Islet of Langerhans (tissue), 1 donor: ENCODE data around the gene PNPLA8.
A peak's percentile ranks its signal among the peaks of the same experiment; 100 is the strongest.
"Not testable (repeated sequence)": the region's sequence is repeated elsewhere in the genome, so short reads cannot be mapped to it uniquely, and the experiment has no call there.

Source experiments
- FAIRE-seq: peaks from one replicate; lab custom pipeline; 2011; peaks lifted over from hg19 to GRCh38; lab: Jason Lieb, UNC

PNPLA8 gene, protein sequence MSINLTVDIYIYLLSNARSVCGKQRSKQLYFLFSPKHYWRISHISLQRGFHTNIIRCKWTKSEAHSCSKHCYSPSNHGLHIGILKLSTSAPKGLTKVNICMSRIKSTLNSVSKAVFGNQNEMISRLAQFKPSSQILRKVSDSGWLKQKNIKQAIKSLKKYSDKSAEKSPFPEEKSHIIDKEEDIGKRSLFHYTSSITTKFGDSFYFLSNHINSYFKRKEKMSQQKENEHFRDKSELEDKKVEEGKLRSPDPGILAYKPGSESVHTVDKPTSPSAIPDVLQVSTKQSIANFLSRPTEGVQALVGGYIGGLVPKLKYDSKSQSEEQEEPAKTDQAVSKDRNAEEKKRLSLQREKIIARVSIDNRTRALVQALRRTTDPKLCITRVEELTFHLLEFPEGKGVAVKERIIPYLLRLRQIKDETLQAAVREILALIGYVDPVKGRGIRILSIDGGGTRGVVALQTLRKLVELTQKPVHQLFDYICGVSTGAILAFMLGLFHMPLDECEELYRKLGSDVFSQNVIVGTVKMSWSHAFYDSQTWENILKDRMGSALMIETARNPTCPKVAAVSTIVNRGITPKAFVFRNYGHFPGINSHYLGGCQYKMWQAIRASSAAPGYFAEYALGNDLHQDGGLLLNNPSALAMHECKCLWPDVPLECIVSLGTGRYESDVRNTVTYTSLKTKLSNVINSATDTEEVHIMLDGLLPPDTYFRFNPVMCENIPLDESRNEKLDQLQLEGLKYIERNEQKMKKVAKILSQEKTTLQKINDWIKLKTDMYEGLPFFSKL

DNA sequence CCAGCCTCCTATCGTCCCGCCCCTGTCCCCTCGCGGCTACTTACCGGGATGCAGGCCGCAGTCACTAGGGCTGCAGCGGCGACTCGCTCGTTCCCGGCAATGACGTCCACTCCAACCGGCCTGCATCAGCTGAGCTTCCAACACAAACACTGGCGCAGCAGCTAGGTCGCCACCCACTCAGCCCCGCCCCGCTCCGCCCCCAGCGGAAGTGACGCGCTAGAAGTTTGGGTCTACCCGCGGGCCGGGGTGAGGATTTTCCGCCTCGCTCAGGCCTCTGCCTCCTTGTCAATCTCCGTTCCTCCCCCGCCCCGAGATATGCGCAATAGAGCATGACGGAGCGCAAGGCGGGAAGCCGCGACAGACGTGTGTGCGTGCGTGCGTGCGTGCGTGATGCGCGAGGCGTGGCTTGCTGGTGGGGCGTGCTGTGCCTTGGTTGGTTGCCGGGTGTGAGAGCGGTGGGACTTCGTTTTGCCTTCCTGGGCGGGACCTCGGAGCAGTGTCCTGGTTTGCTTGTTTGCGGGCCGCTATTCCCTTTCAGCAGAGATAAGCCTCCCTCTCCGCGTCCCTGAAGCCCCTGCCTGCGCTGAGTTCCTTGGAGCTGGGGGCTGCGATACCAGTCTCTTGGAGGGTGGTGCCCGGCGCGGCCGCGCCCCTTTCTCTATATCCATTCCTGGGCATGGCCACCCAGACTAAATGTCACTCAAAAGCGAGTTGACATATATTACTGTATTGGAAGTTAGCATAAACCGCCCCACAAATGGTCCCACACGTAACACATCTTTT lies at the start of gene PNPLA8:
Gene PNPLA8 (minus strand): TSS at position 151 of the 783 bp plus-strand sequence. CDS start 10,644 bp downstream, outside the sequence.
- peak; percentile 21 for FAIRE-seq

DNA sequence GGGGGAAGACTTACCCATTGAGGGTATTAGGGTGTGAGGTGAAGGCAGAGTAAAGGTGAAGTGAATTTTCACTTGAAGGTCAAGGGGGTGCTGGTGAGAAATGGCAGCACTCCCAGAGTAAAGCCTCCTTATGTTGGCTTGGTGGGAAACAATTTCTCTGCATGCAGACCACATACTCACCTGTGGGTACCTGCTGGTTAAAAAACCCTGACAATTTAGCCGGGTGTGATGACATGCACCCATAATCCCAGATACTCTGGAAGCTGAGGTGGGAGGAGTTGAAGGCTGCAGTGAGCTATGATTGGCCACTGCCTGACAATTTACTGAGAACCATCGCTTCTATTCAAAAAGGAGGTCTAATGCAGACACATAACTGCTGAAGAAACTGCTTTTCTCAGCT lies 49.2 kb upstream of the PNPLA8 start:
- no peak for FAIRE-seq

DNA sequence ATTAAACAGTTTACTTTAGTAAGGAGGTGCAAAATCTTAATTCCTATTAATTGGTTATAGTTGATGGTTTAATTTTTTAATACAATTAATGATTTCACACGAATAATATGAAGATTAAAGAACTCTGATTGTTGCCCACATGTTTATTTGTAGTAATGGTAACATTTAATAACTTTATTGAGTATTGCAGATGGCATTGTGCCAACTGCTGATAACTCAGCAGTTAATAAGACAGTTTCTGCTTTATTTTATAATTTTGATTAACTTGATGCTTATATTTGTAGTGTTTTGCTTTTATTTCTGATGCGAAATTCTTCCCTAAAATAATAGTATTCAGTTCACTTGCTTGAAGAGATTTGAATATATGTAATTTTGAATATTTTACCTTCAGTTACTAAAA lies 46.5 kb upstream of the PNPLA8 start:
- FAIRE-seq: no peak

DNA sequence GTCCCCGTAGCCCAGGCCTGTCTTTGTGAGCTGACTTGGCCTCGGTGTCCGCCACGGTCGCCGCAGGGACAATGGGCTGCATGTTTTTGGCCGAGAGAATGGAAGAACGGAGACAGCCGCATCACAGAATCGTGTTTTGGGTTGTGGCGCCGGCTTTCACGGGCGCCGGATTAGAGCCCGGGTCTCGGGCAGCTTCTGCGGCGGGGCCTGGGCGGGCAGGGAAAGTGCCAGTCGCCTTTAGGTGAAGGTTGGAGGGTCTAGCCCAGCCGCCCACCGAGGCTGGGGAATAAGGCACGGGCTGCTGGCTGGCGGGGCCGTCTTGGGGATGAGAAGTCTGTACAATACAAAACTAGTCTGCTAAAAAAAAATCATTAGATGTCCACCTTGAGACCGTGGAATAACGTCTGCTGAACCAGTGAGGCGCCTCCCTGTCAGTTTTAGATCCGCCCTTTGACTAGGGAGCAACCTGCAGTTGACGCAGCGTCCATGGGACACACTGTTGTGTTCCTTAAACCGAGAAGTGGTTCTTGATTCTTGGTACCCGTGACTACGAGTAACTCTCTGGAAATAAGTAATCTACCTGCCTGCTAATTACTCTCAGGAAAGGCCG lies 44.3 kb upstream of the PNPLA8 start:
- FAIRE-seq: no peak

DNA sequence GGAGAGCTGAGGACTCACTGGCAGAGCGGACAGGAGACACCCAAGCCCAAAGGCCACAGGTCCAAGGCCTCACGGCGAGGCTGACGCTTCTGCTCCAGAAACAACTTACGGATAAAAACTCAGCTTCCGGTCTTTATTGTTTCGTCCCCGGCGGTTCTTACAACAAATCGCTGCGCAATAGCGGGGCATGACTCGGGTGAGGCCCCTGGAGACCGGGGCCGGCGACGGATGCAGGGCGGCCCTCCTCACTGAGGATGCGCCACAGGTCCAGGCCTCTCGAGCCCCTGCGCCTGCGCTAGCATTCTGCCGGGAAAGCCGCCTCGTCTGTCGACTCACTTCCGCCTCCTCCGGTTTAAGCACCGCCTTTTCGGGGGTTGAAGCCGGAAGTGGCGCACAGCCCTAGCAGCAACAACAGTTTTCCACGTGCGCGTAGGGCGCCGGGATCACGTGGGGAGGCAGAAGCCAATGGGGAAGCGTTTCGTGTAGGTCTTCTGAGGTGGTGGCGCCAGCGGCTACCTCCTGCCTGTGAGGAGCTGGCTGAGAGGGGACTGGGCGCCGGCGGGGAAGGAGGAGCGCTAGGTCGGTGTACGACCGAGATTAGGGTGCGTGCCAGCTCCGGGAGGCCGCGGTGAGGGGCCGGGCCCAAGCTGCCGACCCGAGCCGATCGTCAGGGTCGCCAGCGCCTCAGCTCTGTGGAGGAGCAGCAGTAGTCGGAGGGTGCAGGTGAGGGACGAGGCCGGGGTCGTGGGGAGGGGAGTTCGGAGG lies 43.6 kb upstream of the PNPLA8 start, which contains the start of the genes DNAJB9 and THAP5:
Gene DNAJB9 (plus strand): TSS at position 494 of the 765 bp plus-strand sequence. CDS start 1,853 bp downstream, outside the sequence.
Gene THAP5 (minus strand): TSS at position 326 of the 765 bp plus-strand sequence. CDS start 137 bp downstream, at position 189.
- peak; percentile 83 for FAIRE-seq

DNA sequence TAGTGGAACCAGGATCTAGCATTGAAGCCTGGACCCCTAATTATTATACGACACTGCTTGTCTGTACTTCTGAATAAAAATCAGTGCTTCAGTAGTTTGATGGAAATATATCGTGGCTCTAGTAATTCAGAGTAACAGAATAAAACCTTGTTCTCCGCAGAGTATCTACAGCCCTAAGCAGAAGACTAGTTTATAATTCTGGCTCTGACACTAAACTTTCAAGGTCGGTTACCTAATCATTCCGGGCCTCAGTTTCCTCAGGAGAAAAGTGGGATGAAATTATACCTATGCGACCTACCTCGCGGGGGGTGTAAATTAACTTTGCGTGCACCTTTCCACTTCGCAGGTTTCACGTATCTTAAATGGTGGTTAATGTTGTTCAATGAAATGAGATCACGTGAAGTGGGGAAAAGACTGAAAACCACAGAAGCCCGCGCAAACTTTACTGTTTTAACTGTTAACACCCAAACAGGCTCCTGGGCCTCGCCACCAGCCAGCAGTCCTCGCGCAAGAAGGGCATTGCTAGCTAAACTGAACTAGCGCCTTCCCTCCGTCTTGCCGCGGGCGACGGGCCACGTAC lies 43.0 kb upstream of the PNPLA8 start:
- peak; percentile 51 for FAIRE-seq

DNA sequence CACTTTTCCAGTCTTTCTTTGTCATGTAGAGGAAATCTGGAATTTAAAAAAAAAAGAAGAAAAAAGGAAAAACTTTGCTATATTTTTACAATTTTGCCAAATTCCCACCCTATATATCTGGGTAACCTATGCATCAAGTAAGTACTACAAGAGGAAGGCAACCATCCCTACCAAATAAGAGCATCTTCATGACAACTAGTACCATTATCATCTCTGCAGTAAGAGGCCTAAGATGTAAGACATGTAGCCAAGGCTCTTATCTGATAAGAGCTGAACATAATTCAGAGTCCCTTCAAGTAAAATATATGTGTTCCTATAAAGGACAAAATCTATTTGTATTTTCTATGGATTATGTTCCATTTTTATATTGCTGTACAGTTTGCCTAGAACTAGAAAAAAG lies 40.1 kb upstream of the PNPLA8 start:
- FAIRE-seq: no peak

DNA sequence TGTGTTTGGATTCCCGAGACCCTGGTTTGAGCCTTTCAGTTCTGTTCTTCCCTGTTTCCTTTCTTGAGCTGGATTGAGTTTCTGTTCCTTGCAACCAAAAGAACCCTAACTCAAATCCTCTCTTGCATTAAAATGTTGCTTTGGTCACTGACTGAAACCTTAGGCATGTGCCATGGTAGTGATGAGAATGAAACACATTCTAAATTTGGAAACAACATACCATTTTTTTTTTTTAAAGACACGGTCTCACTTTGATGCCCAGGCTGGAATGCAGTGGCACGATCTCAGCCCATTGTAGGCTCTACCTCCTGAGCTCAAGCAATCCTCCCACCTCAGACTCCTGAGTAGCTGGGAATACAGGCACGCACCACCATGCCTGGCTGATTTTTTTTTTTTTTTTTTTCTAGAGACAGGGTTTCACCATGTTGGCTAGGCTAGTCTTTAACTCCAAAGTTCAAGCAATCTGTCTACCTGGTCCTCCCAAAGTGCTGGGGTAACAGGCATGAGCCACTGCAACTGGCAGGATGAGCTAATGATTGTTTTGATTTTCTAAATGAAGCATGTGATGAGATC lies 35.2 kb upstream of the PNPLA8 start:
- FAIRE-seq: no peak

DNA sequence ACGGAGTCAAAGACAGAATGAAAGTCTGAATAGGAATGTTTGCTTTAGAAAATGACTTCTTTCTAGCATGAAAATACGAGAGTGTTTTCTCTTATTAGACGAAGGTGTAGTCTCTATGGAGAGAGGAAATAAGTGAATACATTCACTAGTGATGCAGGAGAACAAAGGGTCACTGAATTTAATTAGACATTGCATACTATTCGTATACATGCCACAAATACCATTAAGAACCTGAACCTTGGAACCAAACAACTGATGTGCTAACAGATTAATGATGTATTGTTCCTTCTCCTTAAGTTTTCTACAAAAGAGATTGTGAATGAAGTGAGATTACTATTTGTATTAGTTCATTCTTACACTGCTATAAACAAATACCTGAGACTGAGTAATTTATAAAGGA lies 33.3 kb upstream of the PNPLA8 start:
- no peak for FAIRE-seq

DNA sequence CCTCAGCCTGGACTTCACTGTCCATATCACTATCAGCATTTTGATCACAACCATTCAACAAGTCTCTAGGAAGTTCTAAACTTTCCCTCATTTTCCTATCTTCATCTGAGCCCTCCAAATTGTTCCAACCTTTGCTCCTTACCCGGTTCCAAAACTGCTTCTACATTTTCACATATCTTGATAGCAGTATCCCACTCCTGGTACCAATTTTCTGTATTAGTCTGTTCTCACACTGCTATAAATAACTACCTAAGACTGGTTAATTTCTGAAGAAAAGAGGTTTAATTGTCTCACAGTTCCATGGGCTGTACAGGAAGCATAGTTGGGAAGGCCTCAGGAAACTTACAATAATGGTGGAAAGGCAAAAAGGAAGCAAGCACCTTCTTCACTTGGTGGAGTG lies 31.7 kb upstream of the PNPLA8 start:
- no peak for FAIRE-seq

DNA sequence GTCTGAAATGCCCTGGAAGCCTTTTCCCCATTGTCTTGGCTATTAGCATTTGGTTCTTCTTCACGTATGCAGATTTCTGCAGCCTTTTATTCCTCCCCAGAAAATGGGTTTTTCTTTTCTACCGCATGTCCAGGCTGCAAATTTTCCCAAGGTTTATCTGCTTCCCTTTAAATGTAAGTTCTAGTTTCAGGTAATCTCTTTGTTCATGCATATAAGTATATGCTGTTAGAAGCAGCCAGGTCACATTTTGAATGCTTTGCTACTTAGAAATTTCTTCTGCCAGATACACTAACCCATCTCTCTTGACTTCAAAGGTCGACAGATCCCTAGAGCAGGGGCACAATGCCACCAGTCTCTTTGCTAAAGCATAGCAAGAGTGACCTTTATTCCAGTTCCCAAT lies 31.3 kb upstream of the PNPLA8 start:
- no peak for FAIRE-seq

DNA sequence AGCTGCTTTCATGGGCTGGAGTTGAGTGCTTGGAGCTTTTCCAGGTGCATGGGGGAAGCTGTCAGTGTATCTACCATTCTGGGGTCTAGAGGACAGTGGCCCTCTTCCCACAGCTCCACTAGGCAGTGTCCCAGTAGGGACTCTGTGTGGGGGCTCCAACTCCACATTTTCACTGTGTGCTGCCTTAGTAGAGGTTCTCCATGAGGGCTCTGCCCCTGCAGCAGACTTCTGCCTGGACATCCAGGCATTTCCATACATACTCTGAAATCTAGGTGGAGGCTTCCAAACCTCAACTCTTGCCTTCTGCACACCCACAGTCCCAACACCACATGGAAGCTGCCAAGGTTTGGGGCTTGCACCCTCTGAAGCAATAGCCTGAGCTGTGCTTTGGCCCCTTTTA lies 30.7 kb upstream of the PNPLA8 start:
- not testable (repeated sequence) for FAIRE-seq

DNA sequence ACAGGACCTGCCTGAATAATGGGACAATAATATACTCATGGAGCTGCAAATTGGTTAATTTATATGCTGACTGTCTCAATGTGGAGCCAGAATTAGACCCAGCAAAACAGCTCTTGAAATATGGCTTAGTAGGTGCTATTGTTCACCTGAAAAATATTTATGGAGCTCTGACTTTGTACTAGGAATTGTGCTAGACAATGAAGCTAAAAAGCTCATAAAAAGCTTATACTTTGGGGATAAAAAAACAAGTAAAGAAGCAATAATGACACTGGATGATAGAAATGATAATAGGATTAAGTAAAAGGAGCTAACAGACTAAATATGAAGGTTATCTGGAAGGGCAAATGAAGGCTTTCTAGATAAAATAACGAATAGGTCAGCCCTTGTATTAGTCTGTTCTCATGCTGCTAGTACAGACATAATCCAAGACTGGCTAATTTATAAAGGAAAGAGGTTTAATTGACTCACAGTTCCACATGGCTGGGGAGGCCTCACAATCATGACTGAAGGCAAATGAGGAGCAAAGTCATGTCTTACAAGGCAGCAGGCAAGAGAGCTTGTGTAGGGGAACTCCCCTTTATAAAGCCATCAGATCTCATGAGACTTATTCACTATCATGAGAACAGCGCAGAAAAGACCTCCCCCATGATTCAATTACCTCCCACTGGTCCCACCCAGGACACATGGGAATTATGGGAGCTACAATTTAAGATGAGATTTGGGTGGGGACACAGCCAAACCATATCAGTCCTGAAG lies 22.4 kb upstream of the PNPLA8 start:
- not testable (repeated sequence) for FAIRE-seq

DNA sequence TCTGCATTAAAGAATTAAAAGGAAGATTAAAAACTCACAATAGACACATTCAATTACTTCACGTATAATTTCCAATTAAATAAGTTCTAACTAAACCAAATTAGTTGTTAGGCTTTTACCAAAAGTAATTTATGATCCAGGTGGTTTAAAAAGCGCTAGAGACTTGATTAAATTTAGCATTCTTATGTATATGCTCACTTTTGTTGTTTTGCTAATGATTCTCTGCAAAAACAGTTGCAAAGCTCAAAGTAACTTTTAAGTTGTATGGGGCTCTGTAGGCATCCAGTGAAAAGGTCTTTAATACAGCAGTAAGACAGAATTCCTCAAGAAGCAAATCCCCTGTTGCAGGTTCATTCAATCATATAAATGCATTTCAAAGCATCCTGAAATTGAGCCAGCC lies 15.5 kb upstream of the PNPLA8 start:
- FAIRE-seq: no peak

DNA sequence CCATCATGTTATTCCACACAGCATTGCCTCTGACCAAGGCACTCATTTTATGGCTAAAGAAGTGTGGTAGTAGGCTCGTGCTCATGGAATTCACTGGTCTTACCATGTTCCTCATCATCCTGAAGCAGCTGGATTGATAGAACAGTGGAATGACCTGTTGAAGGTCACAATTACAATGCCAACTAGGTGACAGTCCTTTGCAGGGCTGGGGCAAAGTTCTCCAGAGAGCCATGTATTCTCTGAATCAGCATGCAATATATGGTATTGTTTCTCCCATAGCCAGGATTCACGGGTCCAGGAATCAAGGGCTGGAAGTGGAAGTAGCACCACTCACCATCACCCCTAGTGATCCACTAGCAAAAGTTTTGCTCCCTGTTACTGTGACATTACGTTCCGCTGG lies 12.8 kb upstream of the PNPLA8 start:
- not testable (repeated sequence) for FAIRE-seq

DNA sequence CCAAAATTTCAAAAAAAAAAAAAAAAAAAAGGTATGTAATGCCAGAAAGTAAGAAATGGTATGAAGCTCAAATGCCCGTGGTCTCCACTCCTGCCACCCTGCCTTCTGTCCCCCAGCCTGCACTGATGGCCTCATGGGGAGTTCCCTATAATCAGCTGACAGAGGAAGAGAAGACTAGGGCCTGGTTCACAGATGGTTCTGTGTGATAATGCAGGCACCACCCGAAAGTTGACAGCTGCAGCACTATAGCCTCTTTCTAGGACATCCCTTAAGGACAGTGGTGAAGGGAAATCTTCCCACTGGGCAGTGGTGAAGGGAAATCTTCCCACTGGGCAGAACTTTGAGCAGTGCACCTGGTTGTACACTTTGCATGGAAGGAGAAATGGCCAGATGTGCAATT lies 12.3 kb upstream of the PNPLA8 start:
- not testable (repeated sequence) for FAIRE-seq

DNA sequence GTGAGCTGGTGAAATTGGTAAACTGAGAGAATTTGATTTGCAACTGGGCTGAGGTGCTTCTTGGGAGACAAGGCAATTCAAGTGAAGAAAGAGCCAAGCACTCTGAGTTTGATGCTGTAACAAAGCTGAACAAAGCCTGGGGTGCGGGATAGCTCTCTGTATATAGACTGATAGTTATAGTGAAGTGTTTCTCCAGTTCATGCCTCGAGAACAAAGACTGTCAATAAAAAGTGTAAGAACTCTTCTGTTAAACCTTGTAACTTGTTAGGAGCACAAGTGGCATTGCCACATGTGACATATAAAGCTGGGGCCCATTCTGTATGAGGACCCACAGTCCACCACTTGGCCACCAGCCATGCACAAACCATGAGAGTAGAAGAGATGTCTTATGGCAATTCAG lies 11.3 kb upstream of the PNPLA8 start:
- no peak for FAIRE-seq

DNA sequence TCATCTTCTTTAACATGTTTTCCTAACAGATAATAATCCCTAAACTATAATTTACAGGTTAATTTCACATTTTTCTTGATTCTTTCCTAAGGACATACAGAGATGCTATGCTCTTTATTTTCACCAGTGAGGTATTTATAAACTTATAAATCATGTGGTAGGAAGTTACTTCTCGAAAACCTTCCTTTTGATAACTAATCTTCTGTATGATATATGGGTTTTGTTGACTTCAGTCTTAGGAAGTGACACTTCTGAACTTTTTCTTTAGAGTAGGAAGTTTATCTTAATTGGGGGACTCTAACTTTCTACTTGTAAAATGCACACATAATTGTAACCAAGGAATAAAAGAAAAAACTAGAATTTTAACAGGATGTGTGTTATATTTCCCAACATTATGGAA lies 9.8 kb upstream of the PNPLA8 start:
- FAIRE-seq: no peak

DNA sequence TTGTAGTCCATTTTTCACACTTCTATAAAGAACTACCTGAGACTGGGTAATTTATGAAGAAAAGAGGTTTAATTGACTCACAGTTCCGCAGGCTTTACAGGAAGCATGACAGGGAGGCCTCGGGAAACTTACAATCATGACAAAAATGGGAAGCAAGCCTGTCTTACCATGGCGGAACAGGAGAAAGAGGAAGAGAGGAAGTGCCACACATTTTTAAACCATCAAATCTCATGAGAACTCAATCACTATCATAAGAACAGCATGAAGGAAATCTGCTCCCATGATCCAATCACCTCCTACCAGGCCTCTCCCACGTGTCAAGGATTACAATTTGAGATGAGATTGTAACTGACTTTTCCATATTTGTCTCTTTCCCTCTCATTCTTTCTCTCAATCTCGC lies 9.3 kb upstream of the PNPLA8 start:
- FAIRE-seq: no peak

DNA sequence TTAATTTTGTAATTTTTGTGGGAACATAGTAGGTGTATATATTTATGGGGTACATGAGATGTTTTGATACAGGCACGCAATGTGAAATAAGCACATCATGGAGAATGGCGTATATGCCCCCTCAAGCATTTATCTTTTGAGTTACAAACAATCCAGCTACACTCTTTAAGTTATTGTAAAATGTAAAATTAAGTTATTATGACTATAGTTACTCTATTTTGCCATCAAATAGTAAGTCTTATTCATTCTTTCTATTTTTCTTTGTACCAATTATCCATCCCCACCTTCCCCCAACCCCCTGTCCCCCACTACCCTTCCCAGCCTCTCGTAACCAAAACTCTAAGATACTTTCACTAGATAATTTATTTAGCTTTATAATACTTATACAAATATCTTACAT lies 7.8 kb upstream of the PNPLA8 start:
- FAIRE-seq: no peak
